ENCODE results near the gene SKI.

The SKI gene

DNA sequence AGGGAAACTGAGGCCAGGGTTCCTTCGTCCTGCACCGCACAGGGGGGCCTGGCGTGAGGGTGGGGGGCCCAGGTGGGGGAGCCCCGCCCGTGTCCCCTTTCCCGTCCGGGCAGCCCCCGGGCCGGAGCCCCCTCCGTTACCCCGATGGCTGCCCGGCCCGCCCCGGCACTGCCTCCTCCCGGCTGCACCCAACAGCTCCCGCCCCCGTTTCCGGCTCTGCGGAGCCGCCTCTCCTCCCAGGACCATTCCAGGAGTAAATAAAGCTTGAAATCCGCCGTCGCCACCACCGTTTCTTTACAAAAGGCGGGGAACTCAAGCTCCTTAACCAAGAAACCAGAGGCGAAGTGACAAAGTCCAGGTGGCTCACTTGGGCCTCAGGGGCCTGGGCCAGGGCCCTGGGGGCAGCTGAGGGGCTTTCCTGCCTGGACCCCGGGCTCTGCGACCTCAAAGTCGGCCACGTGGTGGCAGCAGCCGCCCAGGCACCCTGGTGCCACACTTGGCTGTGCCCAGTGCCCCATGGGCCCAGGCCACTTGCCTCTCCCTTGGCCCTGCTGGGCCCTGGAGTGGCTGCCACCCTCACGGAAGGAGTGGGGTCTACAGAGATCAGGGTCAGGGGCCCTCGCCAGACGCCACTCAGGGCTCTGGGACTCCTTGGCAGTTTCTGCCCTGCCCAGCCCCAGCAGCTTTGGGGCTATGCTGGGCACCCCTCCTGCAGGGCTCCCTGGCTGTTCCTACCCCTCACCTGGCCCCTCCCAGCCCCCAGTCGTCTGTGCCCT is 33.0 kb upstream of the SKI start:
- Histone ChIP-seq H3K27ac (peak overlapping the region; percentile 87), H3K9me3 (no peaks in the 10 kb centered on the region), H3K4me1 (ENCODE audit: control insufficient read depth in 1 of 2, insufficient read depth in 1 of 2, low read depth in 1 of 2, low read length in 1 of 2) (peaks cover 21 to 40% of the 10 kb centered on the region in 2 experiments), H3K36me3 (peaks cover 3% of the 10 kb centered on the region), H3K27me3 (peaks cover 22% of the 10 kb centered on the region), H3K4me3 (ENCODE audit: low read depth in 1 of 2, low read length in 1 of 2) (peak overlapping the region; percentile 79 to 94)
- TF ChIP-seq, protein P1, sequence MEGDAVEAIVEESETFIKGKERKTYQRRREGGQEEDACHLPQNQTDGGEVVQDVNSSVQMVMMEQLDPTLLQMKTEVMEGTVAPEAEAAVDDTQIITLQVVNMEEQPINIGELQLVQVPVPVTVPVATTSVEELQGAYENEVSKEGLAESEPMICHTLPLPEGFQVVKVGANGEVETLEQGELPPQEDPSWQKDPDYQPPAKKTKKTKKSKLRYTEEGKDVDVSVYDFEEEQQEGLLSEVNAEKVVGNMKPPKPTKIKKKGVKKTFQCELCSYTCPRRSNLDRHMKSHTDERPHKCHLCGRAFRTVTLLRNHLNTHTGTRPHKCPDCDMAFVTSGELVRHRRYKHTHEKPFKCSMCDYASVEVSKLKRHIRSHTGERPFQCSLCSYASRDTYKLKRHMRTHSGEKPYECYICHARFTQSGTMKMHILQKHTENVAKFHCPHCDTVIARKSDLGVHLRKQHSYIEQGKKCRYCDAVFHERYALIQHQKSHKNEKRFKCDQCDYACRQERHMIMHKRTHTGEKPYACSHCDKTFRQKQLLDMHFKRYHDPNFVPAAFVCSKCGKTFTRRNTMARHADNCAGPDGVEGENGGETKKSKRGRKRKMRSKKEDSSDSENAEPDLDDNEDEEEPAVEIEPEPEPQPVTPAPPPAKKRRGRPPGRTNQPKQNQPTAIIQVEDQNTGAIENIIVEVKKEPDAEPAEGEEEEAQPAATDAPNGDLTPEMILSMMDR (IDR thresholded peaks at IDR 0.05): peak; percentile 91

DNA sequence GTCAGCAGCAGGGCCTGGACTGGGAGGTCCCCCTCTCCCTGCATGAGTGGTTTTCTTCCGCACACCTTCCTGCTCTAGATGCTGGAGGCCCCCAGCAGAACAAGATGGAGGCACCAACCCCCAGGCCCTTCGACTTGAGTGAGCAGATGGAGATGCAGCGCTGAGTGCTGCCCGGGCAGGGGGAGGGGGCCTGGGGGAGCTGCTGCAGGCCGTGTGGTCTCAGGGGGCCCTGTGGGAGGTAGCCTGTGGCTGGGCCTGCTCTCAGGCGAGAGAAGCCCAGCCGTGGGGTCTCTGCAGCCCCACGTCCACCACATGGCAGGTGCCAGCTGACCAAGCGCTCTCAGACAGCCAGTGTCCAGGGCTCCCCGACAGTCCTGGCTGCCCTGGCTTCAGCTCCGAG is 32.3 kb upstream of the SKI start:
- H3K9me3 ChIP-seq: no peaks in the 10 kb centered on the region
- H3K27me3 ChIP-seq: peaks cover 29% of the 10 kb centered on the region
- TF ChIP-seq, protein P1 (IDR thresholded peaks at IDR 0.05): no peak
- peaks cover 14 to 33% of the 10 kb centered on the region in 2 experiments for H3K4me1 ChIP-seq (ENCODE audit: control insufficient read depth in 1 of 2, insufficient read depth in 1 of 2, low read depth in 1 of 2, low read length in 1 of 2)
- H3K4me3 ChIP-seq (ENCODE audit: low read depth in 1 of 2, low read length in 1 of 2): no peak overlapping the region
- no peak overlapping the region for H3K27ac ChIP-seq
- H3K36me3 ChIP-seq: peaks cover 3% of the 10 kb centered on the region

DNA sequence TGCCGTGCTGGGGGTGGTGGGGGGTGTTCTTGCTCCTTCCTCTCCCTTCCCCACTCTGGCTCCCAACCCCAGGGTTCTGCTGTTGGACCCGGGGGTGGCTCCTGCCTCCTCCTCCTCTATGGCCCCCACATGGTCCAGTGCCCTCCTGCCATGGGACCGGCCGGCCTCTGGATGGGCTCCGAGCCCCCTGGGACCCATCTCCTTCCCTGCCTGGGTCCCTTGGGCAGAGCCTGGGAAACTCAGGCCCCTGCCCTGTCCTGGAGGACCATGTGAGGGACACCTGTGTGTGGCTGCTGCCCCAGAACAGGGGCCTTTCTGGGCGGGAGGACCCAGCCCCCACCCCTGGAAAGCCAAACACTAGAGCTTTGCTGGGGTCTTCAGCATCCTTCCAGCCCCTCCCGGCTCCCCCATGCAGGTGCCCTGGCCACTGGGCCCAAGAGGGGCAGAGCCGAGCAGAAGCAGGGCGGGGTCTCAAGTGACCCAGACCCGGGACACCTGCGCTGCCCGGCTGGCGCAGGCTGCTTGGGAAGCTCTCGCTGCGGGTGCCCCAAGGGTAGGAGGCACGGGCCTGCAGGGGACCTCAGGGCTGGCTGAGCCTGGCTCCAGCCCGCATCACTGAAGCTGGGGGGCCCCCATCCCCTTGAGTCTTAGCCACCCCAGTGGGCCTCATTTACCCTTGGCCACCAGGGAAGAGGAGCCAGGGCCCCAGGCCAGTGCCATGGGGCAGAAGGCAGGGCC is 31.0 kb upstream of the SKI start:
- no peak overlapping the region for H3K27ac ChIP-seq
- TF ChIP-seq, protein P1 (IDR thresholded peaks at IDR 0.05): no peak
- peaks cover 33% of the 10 kb centered on the region for H3K27me3 ChIP-seq
- peaks cover 9 to 28% of the 10 kb centered on the region in 2 experiments for H3K4me1 ChIP-seq (ENCODE audit: control insufficient read depth in 1 of 2, insufficient read depth in 1 of 2, low read depth in 1 of 2, low read length in 1 of 2)
- peaks cover 3% of the 10 kb centered on the region for H3K36me3 ChIP-seq
- no peak overlapping the region for H3K4me3 ChIP-seq (ENCODE audit: low read depth in 1 of 2, low read length in 1 of 2)
- H3K9me3 ChIP-seq: no peaks in the 10 kb centered on the region

DNA sequence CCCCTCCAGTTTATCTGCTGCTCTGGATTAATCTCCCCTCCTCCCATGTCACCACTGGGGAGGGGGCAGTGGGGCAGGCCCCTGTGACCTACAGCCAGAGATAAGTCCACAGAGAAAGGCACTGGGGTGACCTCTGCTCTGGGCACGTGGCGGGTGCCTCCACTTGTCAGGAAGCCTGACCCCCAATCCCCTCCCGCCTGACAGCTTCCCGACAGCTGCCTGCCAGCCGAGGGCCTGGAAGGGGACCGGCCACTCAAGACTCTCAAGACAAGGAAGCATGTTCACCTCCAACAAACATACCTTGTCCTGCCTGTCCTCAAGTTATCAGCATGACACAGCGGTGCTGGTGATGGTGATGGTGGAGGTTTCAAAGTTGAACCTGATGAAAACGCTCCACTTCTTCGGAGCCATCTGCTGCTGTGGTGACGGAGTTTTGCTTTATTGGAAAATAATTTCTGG is 30.4 kb upstream of the SKI start:
- no peaks in the 10 kb centered on the region for H3K36me3 ChIP-seq
- peaks cover 9 to 28% of the 10 kb centered on the region in 2 experiments for H3K4me1 ChIP-seq (ENCODE audit: control insufficient read depth in 1 of 2, insufficient read depth in 1 of 2, low read depth in 1 of 2, low read length in 1 of 2)
- H3K27ac ChIP-seq: no peak overlapping the region
- no peaks in the 10 kb centered on the region for H3K9me3 ChIP-seq
- TF ChIP-seq, protein P1 (IDR thresholded peaks at IDR 0.05): no peak
- H3K4me3 ChIP-seq (ENCODE audit: low read depth in 1 of 2, low read length in 1 of 2): no peak overlapping the region
- H3K27me3 ChIP-seq: peaks cover 33% of the 10 kb centered on the region

DNA sequence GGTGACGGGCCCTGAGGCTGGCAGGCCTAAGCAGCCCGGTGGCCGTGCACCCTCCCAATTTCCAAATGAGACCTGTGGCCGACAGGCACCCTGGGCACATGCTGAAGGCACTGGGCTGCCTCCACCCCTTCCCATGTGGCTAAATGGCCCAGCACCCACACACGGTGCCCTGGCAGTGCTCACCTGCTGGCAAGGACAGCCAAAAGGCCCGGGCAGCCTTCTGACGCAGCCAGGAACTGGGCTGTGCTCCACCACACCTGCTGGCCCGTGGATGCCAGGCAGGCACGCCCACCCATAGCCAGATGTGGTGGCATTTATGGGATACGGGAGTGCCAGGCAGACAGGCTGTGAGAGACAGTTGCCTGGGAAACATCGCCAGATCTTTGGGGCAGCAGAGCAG is 29.5 kb upstream of the SKI start:
- Histone ChIP-seq H3K4me1 (ENCODE audit: control insufficient read depth in 1 of 2, insufficient read depth in 1 of 2, low read depth in 1 of 2, low read length in 1 of 2) (peaks cover 5 to 24% of the 10 kb centered on the region in 2 experiments), H3K9me3 (no peaks in the 10 kb centered on the region), H3K27me3 (peaks cover 33% of the 10 kb centered on the region), H3K4me3 (ENCODE audit: low read depth in 1 of 2, low read length in 1 of 2) (no peak overlapping the region), H3K27ac (no peak overlapping the region), H3K36me3 (no peaks in the 10 kb centered on the region)
- TF ChIP-seq, protein P1 (IDR thresholded peaks at IDR 0.05): no peak

All from neutrophil (primary cell).